Stimulated activated naive B cell treated with anti-CD40 and anti-IgM and Interleukin-4, amounts not matched to agents 10 μg/mL and 1 μg/mL and 100 μg/mL, for 72 hours (primary cell): Measurements from ENCODE around the gene NDUFAB1.
"Not testable (repeated sequence)": the region's sequence is repeated elsewhere in the genome, so short reads cannot be mapped to it uniquely, and the experiment has no call there.

Source experiments
- ATAC-seq, 2 donors: fragments of 150-1000 bp; cut with Tn5 transposase; replicated peaks; 2 replicates each; pipeline ENCODE4 v1.10.0; 2021; ENCODE audit warnings: moderate library complexity in 1 of 2
- DNase-seq: peaks from one replicate; pipeline ENCODE4 v3.0.0; 2021
- H3K27ac Mint-ChIP-seq: one replicate; pipeline ENCODE4 v1.8.0; 2022; ENCODE audit warnings: mild to moderate bottlenecking, mixed read lengths
- H3K27me3 Mint-ChIP-seq, 2 donors: one replicate each; pipeline ENCODE4 v1.8.0; 2022; ENCODE audit warnings: mixed read lengths in 2 of 2
- H3K36me3 Mint-ChIP-seq, 2 donors: one replicate each; pipeline ENCODE4 v1.8.0; 2022; ENCODE audit warnings: mixed read lengths in 2 of 2, mild to moderate bottlenecking in 1 of 2
- H3K4me1 Mint-ChIP-seq, 2 donors: one replicate each; pipeline ENCODE4 v1.8.0; 2022; ENCODE audit warnings: mixed read lengths in 2 of 2, mild to moderate bottlenecking in 1 of 2
- H3K4me3 Mint-ChIP-seq, 2 donors: one replicate each; pipeline ENCODE4 v1.8.0; 2022; ENCODE audit warnings: mild to moderate bottlenecking in 2 of 2, mixed read lengths in 2 of 2, moderate library complexity in 1 of 2
- H3K9me3 Mint-ChIP-seq, 2 donors: one replicate each; pipeline ENCODE4 v1.8.0; 2022; ENCODE audit warnings: mixed read lengths in 2 of 2, mild to moderate bottlenecking in 1 of 2

NDUFAB1 gene

GRCh38 chr16:23554536-23554935, 41.6 kb downstream of the NDUFAB1 start:
- no peak for ATAC-seq
- Mint-ChIP-seq H3K4me1 (peaks cover 10 to 13% of the 10 kb centered on the region in 2 donors), H3K27me3 (no peaks in the 10 kb centered on the region), H3K27ac (no peak overlapping the region), H3K36me3 (peaks cover 15 to 27% of the 10 kb centered on the region in 2 donors), H3K4me3 (no peak overlapping the region), H3K9me3 (no peaks in the 10 kb centered on the region)
- no peak for DNase-seq

GRCh38 chr16:23552161-23552560, 44.0 kb downstream of the NDUFAB1 start:
- Mint-ChIP-seq H3K27ac (no peak overlapping the region), H3K27me3 (no peaks in the 10 kb centered on the region), H3K4me1 (peaks cover 8 to 14% of the 10 kb centered on the region in 2 donors), H3K4me3 (no peak overlapping the region), H3K36me3 (peaks cover 21 to 41% of the 10 kb centered on the region in 2 donors), H3K9me3 (no peaks in the 10 kb centered on the region)
- DNase-seq (no peak), ATAC-seq (no peak)

GRCh38 chr16:23549938-23550337, 46.2 kb downstream of the NDUFAB1 start:
- H3K4me1 Mint-ChIP-seq: peaks cover 6 to 8% of the 10 kb centered on the region in 2 donors
- DNase-seq (no peak), ATAC-seq (no peak)
- H3K36me3 Mint-ChIP-seq: peaks cover 22 to 42% of the 10 kb centered on the region in 2 donors
- H3K9me3 Mint-ChIP-seq: no peaks in the 10 kb centered on the region
- H3K27me3 Mint-ChIP-seq: no peaks in the 10 kb centered on the region
- no peak overlapping the region for H3K4me3 Mint-ChIP-seq
- H3K27ac Mint-ChIP-seq: no peak overlapping the region

- Mint-ChIP-seq H3K27ac (no peak overlapping the region), H3K4me1 (peaks cover 4 to 8% of the 10 kb centered on the region in 2 donors), H3K4me3 (no peak overlapping the region), H3K9me3 (no peaks in the 10 kb centered on the region), H3K27me3 (no peaks in the 10 kb centered on the region), H3K36me3 (peaks cover 15 to 38% of the 10 kb centered on the region in 2 donors)
- no peak for DNase-seq
- ATAC-seq: no peak
These were observed 51.7 kb downstream of the NDUFAB1 start for GRCh38 chr16:23544436-23544835.

GRCh38 chr16:23540817-23541178, 55.3 kb downstream of the NDUFAB1 start:
- peaks cover 12 to 27% of the 10 kb centered on the region in 2 donors for H3K36me3 Mint-ChIP-seq
- not testable (repeated sequence) for H3K9me3 Mint-ChIP-seq, H3K27ac Mint-ChIP-seq, H3K4me1 Mint-ChIP-seq, ATAC-seq, H3K27me3 Mint-ChIP-seq, DNase-seq, H3K4me3 Mint-ChIP-seq

GRCh38 chr16:23539984-23540816, 55.9 kb downstream of the NDUFAB1 start:
- H3K36me3 Mint-ChIP-seq: peaks cover 12 to 27% of the 10 kb centered on the region in 2 donors
- no peaks in the 10 kb centered on the region for H3K27me3 Mint-ChIP-seq
- H3K4me1 Mint-ChIP-seq: no peaks in the 10 kb centered on the region
- H3K27ac Mint-ChIP-seq: no peak overlapping the region
- no peaks in the 10 kb centered on the region for H3K9me3 Mint-ChIP-seq
- ATAC-seq (no peak), DNase-seq (no peak)
- H3K4me3 Mint-ChIP-seq: no peak overlapping the region

GRCh38 chr16:23538919-23539278, 57.2 kb downstream of the NDUFAB1 start:
- ATAC-seq (no peak), DNase-seq (no peak)
- Mint-ChIP-seq H3K27ac (no peak overlapping the region), H3K4me1 (no peaks in the 10 kb centered on the region), H3K27me3 (no peaks in the 10 kb centered on the region), H3K36me3 (peaks cover 18 to 25% of the 10 kb centered on the region in 2 donors), H3K9me3 (no peaks in the 10 kb centered on the region), H3K4me3 (no peak overlapping the region)

GRCh38 chr16:23537390-23537789, 58.7 kb downstream of the NDUFAB1 start:
- DNase-seq: no peak
- H3K27me3 Mint-ChIP-seq: no peaks in the 10 kb centered on the region
- peaks cover 27 to 28% of the 10 kb centered on the region in 2 donors for H3K36me3 Mint-ChIP-seq
- H3K9me3 Mint-ChIP-seq: no peaks in the 10 kb centered on the region
- no peaks in the 10 kb centered on the region for H3K4me1 Mint-ChIP-seq
- no peak overlapping the region for H3K4me3 Mint-ChIP-seq
- H3K27ac Mint-ChIP-seq: no peak overlapping the region
- no peak for ATAC-seq

- Mint-ChIP-seq H3K9me3 (no peaks in the 10 kb centered on the region), H3K4me1 (no peaks in the 10 kb centered on the region), H3K36me3 (peaks cover 23 to 26% of the 10 kb centered on the region in 2 donors), H3K4me3 (no peak overlapping the region), H3K27ac (no peak overlapping the region), H3K27me3 (no peaks in the 10 kb centered on the region)
- DNase-seq (no peak), ATAC-seq (no peak)
These were observed 60.2 kb downstream of the NDUFAB1 start for GRCh38 chr16:23535901-23536300.

GRCh38 chr16:23534868-23535860, 61.0 kb downstream of the NDUFAB1 start:
- ATAC-seq (no peak), DNase-seq (no peak)
- no peaks in the 10 kb centered on the region for H3K4me1 Mint-ChIP-seq
- H3K27ac Mint-ChIP-seq: no peak overlapping the region
- H3K27me3 Mint-ChIP-seq: no peaks in the 10 kb centered on the region
- no peak overlapping the region for H3K4me3 Mint-ChIP-seq
- no peaks in the 10 kb centered on the region for H3K9me3 Mint-ChIP-seq
- H3K36me3 Mint-ChIP-seq: peaks cover 24 to 28% of the 10 kb centered on the region in 2 donors

- no peak overlapping the region for H3K27ac Mint-ChIP-seq
- no peak for DNase-seq
- no peak for ATAC-seq
These were observed 63.7 kb downstream of the NDUFAB1 start for GRCh38 chr16:23532448-23532847.

More at GRCh38 chr16:23532448-23532847, 63.7 kb downstream of the NDUFAB1 start:
- H3K4me3 Mint-ChIP-seq: no peak overlapping the region
- no peaks in the 10 kb centered on the region for H3K4me1 Mint-ChIP-seq
- no peaks in the 10 kb centered on the region for H3K27me3 Mint-ChIP-seq
- H3K9me3 Mint-ChIP-seq: no peaks in the 10 kb centered on the region
- H3K36me3 Mint-ChIP-seq: peaks cover 22 to 38% of the 10 kb centered on the region in 2 donors
